Retina (tissue), 1 donor: ENCODE data around the gene DIDO1.

Source experiments
- DNase-seq: peaks from one replicate; pipeline ENCODE4 v3.0.0-alpha.2; 2016

The DIDO1 gene

GRCh38 chr20:62962221-62962879 is 36.0 kb upstream of the DIDO1 start:
- peak; percentile 1 for DNase-seq

- DNase-seq = no peak
These were observed 35.5 kb upstream of the DIDO1 start for GRCh38 chr20:62961799-62962198.

GRCh38 chr20:62961310-62961783 is 35.0 kb upstream of the DIDO1 start:
- DNase-seq = peak; percentile 37

- peak; percentile 30 for DNase-seq
These were observed 34.4 kb upstream of the DIDO1 start for GRCh38 chr20:62960446-62961309.

GRCh38 chr20:62959998-62960436 is 33.7 kb upstream of the DIDO1 start:
- DNase-seq = no peak

- no peak for DNase-seq
These were observed 33.0 kb upstream of the DIDO1 start for GRCh38 chr20:62959101-62959971.

- no peak for DNase-seq
These were observed 32.2 kb upstream of the DIDO1 start for GRCh38 chr20:62958388-62959100.

- DNase-seq = no peak
These were observed 31.1 kb upstream of the DIDO1 start for GRCh38 chr20:62957136-62958117.

GRCh38 chr20:62956387-62957135 is 30.3 kb upstream of the DIDO1 start:
- no peak for DNase-seq

GRCh38 chr20:62955519-62956386 is 29.4 kb upstream of the DIDO1 start:
- DNase-seq = no peak

GRCh38 chr20:62953839-62954703 is 27.8 kb upstream of the DIDO1 start:
- peak; percentile 75 for DNase-seq

- no peak for DNase-seq
These were observed 26.9 kb upstream of the DIDO1 start for GRCh38 chr20:62952968-62953838.

- DNase-seq = no peak
These were observed 26.2 kb upstream of the DIDO1 start, which contains the start of gene SLC17A9 for GRCh38 chr20:62952373-62952967. Gene SLC17A9, plus strand, starts transcription at chr20:62952709. Its CDS starts 122 bp downstream, at chr20:62952831.

- no peak for DNase-seq
These were observed 25.6 kb upstream of the DIDO1 start for GRCh38 chr20:62951896-62952372.

- DNase-seq = no peak
These were observed 25.0 kb upstream of the DIDO1 start for GRCh38 chr20:62951143-62951895.

GRCh38 chr20:62950741-62951140 is 24.4 kb upstream of the DIDO1 start:
- DNase-seq = no peak
